Activated T-cell treated with anti-CD3 and anti-CD28 coated beads, Interleukin-2, amount 50 U/mL, for 4 hours (primary cell): Measurements from ENCODE around the gene GRID1. TPM values are rescaled to one million over a fixed set of nuclear protein-coding genes. Genes with fewer than 3 reads are reported as not detected.

Source experiments
- ATAC-seq, 2 donors: fragments of 200-7000 bp; cut with Tn5 transposase; one replicate each; pipeline ENCODE4 v1.10.0; 2021
- DNase-seq: peaks from one replicate; pipeline ENCODE4 v3.0.0-alpha.2; 2020
- H3K27me3 Mint-ChIP-seq: one replicate; pipeline ENCODE4 v1.8.0; 2021; ENCODE audit warnings: low read depth, mixed read lengths
- H3K36me3 Mint-ChIP-seq: one replicate; pipeline ENCODE4 v1.8.0; 2022; ENCODE audit warnings: mixed read lengths; ENCODE audit not compliant: insufficient read depth
- H3K4me1 Mint-ChIP-seq: one replicate; pipeline ENCODE4 v1.8.0; 2021; ENCODE audit warnings: low read depth, mixed read lengths
- H3K4me3 Mint-ChIP-seq: one replicate; pipeline ENCODE4 v1.8.0; 2021; ENCODE audit warnings: mild to moderate bottlenecking, moderate library complexity, mixed read lengths
- H3K9me3 Mint-ChIP-seq: one replicate; pipeline ENCODE4 v1.8.0; 2021; ENCODE audit warnings: mixed read lengths
- total RNA-seq, 3 donors: library from RNA; stranded (reverse); gene quantifications; one replicate each; pipeline ENCODE4 v1.2.1, GENCODE V29; 2021

GRID1 gene
- total RNA-seq, 3 donors from 2014 or later: not detected

DNA sequence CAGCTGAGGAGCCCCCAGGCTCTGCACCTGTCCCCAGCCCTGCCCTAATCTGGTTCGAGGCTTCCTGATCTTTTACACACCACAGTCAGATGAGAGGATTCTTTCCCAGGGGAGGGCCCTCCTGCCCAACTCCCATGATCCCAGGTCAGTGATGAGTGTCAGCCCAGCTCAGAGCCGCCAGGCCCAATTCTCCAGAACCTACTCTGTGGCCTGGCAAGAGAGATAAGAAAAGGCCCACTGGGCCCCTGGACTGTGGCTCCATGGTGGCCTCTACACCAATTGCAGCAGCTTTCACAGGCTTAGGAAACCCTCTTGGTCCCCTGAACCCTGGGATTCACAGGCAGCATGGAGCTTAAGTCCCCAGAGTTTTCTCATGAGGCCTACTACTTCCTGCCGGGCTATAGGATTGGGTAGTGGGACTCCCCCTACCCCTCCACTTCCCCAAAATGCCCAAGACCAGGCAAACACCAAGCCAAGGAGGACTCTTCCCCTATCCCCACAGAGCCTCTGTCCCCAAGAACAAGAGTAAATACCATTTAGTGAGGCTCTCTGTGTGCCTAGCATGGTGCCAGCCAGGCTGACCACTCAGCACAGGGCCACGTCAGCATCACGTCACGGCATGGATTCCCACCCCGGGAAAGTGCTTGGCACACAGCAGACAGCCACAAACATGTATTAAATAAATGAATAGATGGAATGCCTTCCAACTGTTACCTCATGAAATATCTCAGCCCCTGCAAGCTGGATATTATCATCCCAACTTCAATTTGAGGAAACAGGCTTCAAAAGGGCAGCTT is 100.0 kb downstream of the GRID1 start:
- DNase-seq: no peak
- no peak for ATAC-seq
- Mint-ChIP-seq H3K36me3 (no peaks in the 10 kb centered on the region), H3K4me1 (peaks cover 2% of the 10 kb centered on the region), H3K4me3 (no peak overlapping the region), H3K9me3 (peaks cover 4% of the 10 kb centered on the region), H3K27me3 (peaks cover 39% of the 10 kb centered on the region)

DNA sequence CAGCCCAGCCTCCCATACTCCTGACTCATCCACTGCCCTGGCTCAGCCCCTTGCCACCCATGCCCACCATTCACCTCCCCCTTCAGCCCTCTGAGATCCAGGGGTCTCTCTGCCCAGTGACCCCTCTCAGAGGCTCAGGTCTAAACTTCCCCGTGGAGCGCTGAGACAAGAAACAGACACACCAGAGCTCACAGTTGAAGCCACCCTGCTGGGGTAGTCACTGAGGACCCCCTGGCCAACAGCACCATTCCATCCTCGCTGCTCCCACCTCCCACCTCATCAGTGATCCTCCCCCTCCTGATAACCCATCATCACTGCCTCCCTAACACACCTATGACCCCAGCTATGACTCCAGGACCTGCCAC is 100.7 kb downstream of the GRID1 start:
- H3K4me1 Mint-ChIP-seq: peaks cover 2% of the 10 kb centered on the region
- no peaks in the 10 kb centered on the region for H3K36me3 Mint-ChIP-seq
- peaks cover 43% of the 10 kb centered on the region for H3K27me3 Mint-ChIP-seq
- DNase-seq (no peak), ATAC-seq (no peak)
- no peak overlapping the region for H3K4me3 Mint-ChIP-seq
- no peaks in the 10 kb centered on the region for H3K9me3 Mint-ChIP-seq

DNA sequence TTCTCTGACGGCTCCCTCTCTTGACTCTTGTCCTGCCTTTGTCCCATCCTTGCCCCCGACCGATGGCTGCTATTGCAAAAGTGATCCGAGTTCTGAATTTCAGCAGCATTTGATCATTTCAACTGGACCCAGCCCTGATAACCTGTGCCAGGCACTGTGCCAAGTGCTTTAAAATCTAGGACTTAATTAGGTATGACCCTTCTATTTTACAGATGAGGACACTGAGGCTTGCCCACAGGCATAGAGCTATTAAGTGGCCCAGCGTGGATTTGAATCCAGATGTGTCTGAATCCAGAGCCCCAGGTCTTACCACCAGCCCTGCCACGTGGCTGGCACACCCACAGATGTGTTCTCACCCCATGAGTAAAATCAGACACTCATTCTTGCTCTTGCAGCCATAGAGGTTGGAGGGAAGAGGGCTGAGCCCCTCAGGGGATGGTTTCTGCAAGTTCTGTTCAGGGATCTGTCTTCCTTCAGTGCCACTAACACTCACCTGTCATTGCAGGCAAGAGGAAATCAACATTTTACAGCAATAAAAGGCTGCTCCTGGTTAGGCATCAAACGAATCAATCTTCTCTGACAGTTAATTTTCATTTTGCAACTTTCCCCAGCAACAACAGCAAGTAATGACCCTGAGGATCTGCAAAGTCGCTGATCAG is 101.2 kb downstream of the GRID1 start:
- H3K4me3 Mint-ChIP-seq: no peak overlapping the region
- H3K9me3 Mint-ChIP-seq: no peaks in the 10 kb centered on the region
- no peak for DNase-seq
- ATAC-seq: no peak
- peaks cover 43% of the 10 kb centered on the region for H3K27me3 Mint-ChIP-seq
- H3K36me3 Mint-ChIP-seq: no peaks in the 10 kb centered on the region
- peaks cover 2% of the 10 kb centered on the region for H3K4me1 Mint-ChIP-seq

DNA sequence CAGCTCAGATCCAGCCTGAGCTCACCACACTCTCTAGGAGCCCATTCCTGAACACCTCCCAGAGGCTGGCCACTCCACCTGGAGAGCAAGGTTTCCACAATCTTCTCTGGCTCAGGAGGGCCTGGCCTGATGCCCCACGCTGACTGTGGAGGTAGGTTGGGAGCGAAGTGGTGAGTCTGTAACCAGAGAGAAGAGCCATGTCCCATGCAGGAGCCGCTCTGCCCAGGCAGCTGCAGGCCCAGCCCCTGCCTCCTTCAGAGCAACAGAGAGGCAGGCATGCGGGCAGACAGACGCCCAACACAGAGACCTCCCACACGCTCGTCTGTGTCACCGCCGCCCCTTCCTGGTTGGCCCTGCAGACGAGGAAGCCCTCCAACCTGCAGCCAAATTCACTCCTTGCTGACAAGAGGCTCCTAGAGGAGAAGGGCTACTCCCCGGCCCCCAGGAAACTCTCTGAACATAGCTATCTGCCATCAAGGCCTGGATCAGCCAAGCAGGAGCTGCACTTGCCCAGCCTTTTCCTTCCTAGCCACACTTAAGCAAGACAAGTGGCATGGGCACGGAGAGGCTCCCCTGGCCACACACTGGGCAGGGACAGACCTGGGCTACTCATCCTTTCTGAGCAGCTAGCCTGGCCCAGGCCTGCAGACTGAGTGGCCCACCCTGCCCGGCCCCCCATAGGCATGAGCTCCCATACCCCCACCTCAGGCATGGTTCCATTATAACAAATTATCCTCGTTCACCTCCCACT is 101.9 kb downstream of the GRID1 start:
- peaks cover 2% of the 10 kb centered on the region for H3K4me1 Mint-ChIP-seq
- DNase-seq (no peak), ATAC-seq (no peak)
- peaks cover 44% of the 10 kb centered on the region for H3K27me3 Mint-ChIP-seq
- H3K9me3 Mint-ChIP-seq: no peaks in the 10 kb centered on the region
- H3K36me3 Mint-ChIP-seq: no peaks in the 10 kb centered on the region
- no peak overlapping the region for H3K4me3 Mint-ChIP-seq

DNA sequence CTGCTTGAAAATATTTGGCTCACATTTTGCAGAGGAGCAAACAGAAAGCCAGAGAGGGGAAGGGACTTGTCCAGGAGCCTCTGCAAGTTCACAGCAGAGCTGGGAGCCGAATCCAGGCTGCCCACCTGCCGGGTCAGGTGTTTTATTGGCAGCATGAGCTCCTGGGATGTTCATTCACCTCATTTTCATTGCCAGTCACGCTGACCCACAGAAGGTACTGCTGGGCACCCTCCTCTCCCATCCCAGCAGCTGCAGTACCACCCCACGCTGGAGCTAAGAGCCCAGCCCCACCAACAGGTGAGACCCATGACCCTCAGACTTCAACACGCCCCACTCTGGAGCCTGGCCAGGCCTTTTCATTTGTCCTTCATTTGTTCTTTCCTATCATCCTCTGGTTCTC is 102.7 kb downstream of the GRID1 start:
- H3K27me3 Mint-ChIP-seq: peaks cover 42% of the 10 kb centered on the region

DNA sequence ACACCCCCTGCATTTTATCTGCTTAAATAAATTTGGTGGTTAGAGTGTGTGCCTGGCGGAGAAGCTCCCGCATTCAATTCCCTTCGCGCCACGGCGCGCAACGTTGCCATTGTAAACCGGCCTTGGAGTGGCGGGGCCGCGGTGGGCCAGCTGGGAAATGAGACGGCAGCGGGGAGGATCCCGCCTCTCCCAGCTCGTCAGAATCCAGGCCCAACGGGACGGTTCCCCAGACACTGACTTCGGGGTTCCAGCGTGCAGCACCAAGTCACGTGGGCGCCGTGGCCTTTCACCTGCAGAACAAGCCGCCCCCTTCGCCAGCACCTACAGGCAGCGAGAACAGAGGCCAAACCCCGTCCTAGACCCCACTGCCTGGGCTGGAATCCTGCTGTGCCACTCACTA is 103.4 kb downstream of the GRID1 start:
- Mint-ChIP-seq H3K9me3 (no peaks in the 10 kb centered on the region), H3K27me3 (peaks cover 42% of the 10 kb centered on the region), H3K36me3 (no peaks in the 10 kb centered on the region), H3K4me3 (no peak overlapping the region), H3K4me1 (peaks cover 2% of the 10 kb centered on the region)
- DNase-seq (no peak), ATAC-seq (peak in 1 of 2 donors; percentile 24)

More for the DNA sequence above, 102.7 kb downstream of the GRID1 start:
- no peaks in the 10 kb centered on the region for H3K9me3 Mint-ChIP-seq
- H3K4me1 Mint-ChIP-seq: peaks cover 2% of the 10 kb centered on the region
- ATAC-seq: no peak
- no peak overlapping the region for H3K4me3 Mint-ChIP-seq
- no peaks in the 10 kb centered on the region for H3K36me3 Mint-ChIP-seq
- no peak for DNase-seq

DNA sequence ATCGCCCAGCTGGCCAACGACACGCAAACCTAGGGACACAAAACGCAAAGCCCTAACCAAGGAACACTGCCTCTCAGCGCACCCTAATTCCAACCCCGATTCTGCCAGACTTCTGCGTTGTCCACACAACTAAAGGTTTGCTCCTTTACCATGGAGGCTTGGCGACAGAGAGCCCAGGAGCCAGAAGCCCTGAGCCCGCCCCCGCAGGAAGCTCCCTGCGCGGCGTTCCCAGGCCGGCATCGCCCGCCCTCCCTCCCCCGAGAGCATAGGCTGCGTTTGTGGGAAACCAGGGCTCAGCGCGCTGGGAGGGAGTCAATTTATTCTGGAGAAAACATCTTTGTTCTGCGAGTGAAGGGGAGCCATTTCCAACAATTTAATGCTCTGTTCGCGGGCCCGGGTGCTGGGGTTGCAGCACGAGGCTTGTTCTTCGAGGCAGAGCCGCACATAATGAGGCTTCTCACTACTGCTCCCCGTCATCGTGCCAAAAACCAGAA is 103.9 kb downstream of the GRID1 start:
- Mint-ChIP-seq H3K9me3 (no peaks in the 10 kb centered on the region), H3K27me3 (peaks cover 39% of the 10 kb centered on the region)
- DNase-seq: no peak

DNA sequence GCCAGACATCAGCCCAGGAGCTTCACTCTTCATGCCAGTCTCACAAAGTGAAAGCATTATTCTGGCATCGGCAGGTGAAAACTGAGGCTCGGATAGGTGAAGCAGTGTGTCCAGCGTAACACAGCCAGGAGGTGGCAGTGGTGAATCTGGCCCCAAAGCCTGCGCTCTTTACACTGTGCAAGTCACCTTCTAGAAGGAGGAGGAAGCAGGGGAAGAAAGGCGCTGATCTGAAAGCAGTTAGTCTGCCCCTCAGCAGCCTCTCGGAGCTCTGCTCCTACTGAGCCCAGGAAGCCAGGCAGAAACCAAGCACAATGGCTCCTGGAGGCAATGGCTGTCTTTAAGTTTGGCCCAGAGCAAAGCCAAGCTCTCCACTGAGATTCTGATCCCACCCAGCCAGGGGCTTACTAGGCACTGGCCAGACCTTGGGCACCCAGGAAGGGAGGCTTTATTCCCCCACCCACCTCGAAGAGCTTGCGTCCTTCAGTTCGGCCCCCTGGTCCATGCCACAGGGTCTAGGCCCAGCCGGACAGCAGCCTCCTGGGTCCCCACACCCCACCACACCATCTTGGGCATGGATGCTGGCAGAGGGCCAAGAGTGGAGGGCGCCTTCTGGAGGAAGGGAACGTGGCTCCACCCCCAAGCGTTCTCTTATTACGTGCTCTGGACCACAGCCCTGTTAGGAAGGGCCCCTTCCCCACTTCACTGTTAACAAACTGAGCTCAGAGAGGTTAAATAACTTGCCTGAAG is 104.5 kb downstream of the GRID1 start:
- Mint-ChIP-seq H3K4me3 (no peak overlapping the region), H3K4me1 (peaks cover 2% of the 10 kb centered on the region), H3K36me3 (no peaks in the 10 kb centered on the region), H3K9me3 (no peaks in the 10 kb centered on the region), H3K27me3 (peaks cover 35% of the 10 kb centered on the region)
- DNase-seq: no peak
- ATAC-seq: peak; percentile 29 to 38

More for the DNA sequence above, 103.9 kb downstream of the GRID1 start:
- H3K4me1 Mint-ChIP-seq: peaks cover 2% of the 10 kb centered on the region
- ATAC-seq: no peak
- H3K4me3 Mint-ChIP-seq: no peak overlapping the region
- no peaks in the 10 kb centered on the region for H3K36me3 Mint-ChIP-seq

DNA sequence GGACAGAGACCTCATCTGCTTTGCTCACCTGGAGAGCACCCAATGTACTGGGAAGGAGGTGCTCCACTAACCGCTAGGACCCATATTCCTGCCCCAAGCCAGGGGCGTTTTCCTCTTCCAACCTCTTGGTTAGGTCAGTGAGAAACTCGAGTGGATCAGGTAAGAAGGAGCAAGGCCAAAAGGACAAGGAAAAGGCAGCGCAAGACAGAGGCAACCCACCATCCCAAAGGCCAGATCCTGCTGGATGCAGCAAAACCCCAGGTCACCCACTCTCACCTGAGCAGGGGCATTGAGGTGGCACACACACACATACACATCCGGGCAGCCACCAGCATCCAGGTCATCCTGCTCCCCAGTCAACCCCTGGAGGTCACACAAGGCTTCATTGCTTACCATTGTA is 105.1 kb downstream of the GRID1 start:
- H3K4me3 Mint-ChIP-seq: no peak overlapping the region
- H3K9me3 Mint-ChIP-seq: no peaks in the 10 kb centered on the region
- H3K27me3 Mint-ChIP-seq: peaks cover 29% of the 10 kb centered on the region
- H3K4me1 Mint-ChIP-seq: peaks cover 2% of the 10 kb centered on the region
- DNase-seq (no peak), ATAC-seq (no peak)
- H3K36me3 Mint-ChIP-seq: no peaks in the 10 kb centered on the region

DNA sequence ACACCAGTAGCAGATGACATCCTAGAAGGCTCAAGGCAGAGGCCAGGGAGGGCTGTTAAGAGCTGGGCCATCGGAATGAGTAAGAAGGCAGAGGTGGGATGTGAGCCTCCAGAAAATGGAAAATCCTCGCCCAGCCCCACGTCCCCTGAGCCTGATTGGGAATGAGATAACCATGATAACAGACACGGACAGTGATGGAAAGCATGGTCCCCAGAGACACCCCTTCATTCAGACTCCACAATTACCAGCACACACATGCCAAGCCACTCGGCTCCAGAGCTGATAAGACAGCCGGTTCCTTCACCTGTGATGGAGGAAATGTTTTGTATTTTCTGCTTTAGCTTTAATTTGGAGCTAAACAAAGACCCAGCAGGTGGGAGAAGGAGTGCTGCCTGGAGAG is 106.0 kb downstream of the GRID1 start:
- peaks cover 20% of the 10 kb centered on the region for H3K27me3 Mint-ChIP-seq
- no peak for ATAC-seq
- H3K4me3 Mint-ChIP-seq: no peak overlapping the region
- no peaks in the 10 kb centered on the region for H3K9me3 Mint-ChIP-seq
- DNase-seq: no peak
- H3K4me1 Mint-ChIP-seq: peaks cover 2% of the 10 kb centered on the region
- H3K36me3 Mint-ChIP-seq: no peaks in the 10 kb centered on the region

DNA sequence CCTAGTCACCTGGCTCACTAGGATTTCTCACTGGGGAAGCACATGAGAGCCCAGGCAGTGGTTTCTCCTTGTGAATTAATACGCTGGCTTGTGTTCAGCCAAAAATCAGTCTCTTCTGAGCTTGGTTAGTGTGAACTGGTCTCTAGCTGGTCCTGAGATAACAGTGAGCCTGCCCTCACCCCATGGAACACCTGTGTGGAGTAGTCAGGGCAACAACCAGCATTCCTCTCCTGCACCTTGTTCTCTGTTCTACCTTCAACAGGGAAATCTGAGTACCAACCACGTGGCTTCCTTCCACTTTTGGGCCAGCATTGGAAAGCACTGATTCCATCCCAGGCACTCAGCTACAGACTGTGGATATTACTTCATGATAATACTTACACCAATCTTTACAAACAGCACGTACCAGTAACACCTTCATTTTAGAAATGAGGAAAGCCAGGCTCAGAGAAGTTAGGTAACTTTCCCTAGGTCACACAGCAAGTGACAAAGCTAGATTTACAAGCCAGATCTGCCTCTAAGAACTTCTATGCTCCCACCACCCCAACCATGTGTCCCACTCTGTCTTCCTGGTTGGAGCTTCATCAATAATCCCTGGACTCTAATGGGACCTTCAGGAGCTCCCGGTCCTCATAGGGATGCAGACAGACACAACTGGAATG is 106.6 kb downstream of the GRID1 start:
- peaks cover 16% of the 10 kb centered on the region for H3K27me3 Mint-ChIP-seq
- ATAC-seq (no peak), DNase-seq (no peak)
- peaks cover 2% of the 10 kb centered on the region for H3K4me1 Mint-ChIP-seq
- no peaks in the 10 kb centered on the region for H3K36me3 Mint-ChIP-seq
- no peak overlapping the region for H3K4me3 Mint-ChIP-seq
- no peaks in the 10 kb centered on the region for H3K9me3 Mint-ChIP-seq

DNA sequence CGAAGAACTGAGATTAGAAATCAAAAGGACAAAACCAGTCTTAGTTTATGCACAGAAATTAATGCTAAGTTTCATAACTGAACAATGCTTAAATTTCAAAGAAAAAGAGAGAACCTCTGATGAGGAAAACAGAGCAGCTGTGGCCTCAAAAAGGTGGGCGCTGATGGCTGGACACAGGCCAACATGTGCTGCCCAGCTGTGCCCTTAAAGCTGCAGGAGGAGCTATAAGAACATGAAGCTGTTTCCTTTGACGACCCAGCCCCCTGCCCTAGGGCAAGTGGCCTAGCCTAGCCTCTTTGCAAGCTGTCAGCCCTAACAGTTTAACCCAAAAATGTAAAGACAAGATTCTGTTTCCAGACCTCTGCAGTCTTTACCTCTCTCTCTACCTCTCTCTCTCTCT is 107.7 kb downstream of the GRID1 start:
- Mint-ChIP-seq H3K9me3 (no peaks in the 10 kb centered on the region), H3K4me3 (no peak overlapping the region), H3K36me3 (no peaks in the 10 kb centered on the region), H3K4me1 (peaks cover 2% of the 10 kb centered on the region), H3K27me3 (peaks cover 12% of the 10 kb centered on the region)
- DNase-seq: no peak
- ATAC-seq: no peak

DNA sequence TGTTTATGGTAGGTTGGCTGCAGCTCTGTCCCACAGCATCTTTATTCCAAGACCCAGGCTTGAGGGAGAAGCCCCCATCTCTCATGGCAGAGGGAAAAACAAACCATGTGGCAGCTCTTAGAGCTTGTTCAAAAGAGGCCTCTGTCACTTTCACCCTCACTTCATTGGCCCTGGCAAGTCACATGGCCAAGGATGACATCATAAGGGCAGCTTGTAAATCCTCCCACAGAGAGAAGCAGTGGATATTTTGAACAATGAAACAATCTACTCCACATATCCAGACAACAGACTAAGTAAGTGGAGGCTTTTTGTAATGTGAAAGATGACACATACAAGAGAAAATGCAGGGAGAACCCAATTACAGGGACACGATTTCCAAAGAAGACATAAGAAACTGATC is 108.1 kb downstream of the GRID1 start:
- H3K36me3 Mint-ChIP-seq: no peaks in the 10 kb centered on the region
- peaks cover 12% of the 10 kb centered on the region for H3K27me3 Mint-ChIP-seq
- ATAC-seq (no peak), DNase-seq (no peak)
- no peaks in the 10 kb centered on the region for H3K9me3 Mint-ChIP-seq
- peaks cover 2% of the 10 kb centered on the region for H3K4me1 Mint-ChIP-seq
- H3K4me3 Mint-ChIP-seq: no peak overlapping the region
